OCI-LY3 (cell line): ENCODE data around the gene SEMA3C.

Experiments
- EZH2phosphoT487 ChIP-seq: fragments of 200-600 bp; shearing (Covaris generic); IDR thresholded peaks from 2 replicates; pipeline ENCODE4 v1.6.1; 2018; ENCODE audit warnings: antibody characterized with exemption, mixed run types, low read depth
- TF ChIP-seq, protein P1 (sequence below): fragments of 200-600, 300-600 bp; sonication (generic); IDR thresholded peaks from 2 replicates; pipeline ENCODE4 v1.5.1; 2014; ENCODE audit warnings: antibody characterized with exemption, low read length, low read depth

- TF ChIP-seq, protein P1, sequence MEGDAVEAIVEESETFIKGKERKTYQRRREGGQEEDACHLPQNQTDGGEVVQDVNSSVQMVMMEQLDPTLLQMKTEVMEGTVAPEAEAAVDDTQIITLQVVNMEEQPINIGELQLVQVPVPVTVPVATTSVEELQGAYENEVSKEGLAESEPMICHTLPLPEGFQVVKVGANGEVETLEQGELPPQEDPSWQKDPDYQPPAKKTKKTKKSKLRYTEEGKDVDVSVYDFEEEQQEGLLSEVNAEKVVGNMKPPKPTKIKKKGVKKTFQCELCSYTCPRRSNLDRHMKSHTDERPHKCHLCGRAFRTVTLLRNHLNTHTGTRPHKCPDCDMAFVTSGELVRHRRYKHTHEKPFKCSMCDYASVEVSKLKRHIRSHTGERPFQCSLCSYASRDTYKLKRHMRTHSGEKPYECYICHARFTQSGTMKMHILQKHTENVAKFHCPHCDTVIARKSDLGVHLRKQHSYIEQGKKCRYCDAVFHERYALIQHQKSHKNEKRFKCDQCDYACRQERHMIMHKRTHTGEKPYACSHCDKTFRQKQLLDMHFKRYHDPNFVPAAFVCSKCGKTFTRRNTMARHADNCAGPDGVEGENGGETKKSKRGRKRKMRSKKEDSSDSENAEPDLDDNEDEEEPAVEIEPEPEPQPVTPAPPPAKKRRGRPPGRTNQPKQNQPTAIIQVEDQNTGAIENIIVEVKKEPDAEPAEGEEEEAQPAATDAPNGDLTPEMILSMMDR, result no peak
- TF ChIP-seq EZH2phosphoT487, result no peak
Measured at GRCh38 chr7:80869821-80870751, 48.8 kb downstream of the SEMA3C start.
